RPMI7951 (cell line): ENCODE data around the gene ZEB2. TPM values are rescaled to one million over a fixed set of nuclear protein-coding genes. Genes with fewer than 3 reads are reported as not detected.

ENCODE experiments used
- DNase-seq: peaks from one replicate; pipeline ENCODE4 v3.0.0-alpha.2; 2012; ENCODE audit warnings: low read depth
- total RNA-seq: library from RNA; depleted of rRNA; stranded (reverse); fragments of >200 nt; shearing (Covaris generic); gene quantifications from 2 replicates; pipeline ENCODE4 v1.2.3, GENCODE V29; 2014

Gene ZEB2
- total RNA-seq, 1 experiment from 2014 or later = 32.3 TPM

DNA sequence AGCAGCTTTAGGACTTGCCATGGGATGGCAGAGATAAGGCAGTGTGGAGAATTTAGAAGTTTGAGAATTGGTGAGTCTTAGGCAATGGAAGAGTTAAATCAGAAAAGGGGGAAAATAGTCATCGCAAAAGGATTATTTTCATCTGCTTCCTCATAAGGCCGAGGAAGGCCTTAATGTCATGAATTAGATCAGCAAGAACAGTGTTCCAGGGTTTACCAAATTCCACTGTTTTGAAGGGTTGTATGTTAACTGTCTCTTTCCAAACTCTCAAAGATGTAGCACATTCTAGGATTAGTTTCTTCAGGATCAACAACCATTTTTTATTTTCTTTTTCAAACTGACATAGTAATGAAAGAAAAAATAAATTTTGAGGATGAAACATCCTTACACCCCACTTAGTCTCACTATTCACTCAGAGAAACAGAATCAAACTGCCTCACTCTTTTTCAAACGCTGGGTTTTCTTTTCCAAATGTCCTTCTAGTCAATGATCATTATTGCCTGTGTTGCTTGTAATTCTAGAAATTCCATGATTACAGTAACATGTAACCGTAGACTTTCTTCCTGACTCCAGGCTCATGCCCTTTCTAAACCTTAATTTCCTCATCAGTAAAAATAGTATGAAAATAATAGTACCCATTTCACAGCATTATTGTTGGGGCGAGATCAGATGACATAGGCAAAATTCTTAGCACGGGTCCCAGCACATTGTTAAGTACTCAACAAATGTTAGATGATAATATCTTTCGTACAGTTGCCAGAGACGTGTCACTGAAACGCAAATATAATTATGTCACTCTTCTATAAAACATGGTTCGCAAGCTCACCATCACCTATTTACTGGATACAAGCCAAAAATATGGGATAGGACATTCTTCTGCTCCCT lies 23.6 kb downstream of the ZEB2 start:
- no peak for DNase-seq

DNA sequence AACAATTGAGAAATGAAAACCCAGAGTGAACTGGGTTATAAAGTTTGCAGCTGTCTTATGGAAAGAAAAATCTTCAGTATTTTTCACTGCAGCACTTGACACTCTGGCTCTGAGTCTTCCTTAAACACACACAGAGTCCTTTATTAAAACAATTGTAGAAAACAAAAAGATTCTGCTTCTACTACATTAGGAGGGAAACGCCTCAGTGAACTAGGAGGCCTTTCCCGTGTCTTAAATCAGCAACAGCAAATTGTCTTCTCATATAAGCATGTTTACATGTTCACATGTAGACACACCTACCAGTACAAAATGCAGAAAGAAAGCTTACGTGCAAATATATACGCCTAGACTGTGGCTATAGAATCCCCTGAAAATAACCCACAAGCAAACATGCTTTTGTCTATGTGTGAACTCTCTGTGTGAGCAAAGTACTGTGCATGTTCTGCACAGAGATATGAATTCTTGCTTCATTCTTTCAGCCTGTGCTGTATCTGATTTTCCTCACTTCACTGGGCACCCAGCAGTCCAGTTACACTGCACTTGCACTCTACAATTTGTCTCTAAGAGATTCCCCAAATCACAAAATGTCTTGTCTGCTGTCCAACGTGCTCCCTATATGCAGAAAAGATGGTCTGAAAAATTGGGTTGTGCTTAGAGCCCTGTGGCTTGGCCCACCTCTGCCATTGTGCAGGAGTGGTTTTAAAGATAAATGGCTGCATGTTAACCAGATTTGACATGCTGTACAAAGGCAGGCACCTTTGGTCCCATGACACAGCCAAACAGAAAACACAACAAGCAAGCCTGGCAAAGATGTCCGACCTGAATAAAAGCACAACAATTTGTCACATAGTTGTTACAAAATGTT lies 24.5 kb downstream of the ZEB2 start:
- DNase-seq = no peak

DNA sequence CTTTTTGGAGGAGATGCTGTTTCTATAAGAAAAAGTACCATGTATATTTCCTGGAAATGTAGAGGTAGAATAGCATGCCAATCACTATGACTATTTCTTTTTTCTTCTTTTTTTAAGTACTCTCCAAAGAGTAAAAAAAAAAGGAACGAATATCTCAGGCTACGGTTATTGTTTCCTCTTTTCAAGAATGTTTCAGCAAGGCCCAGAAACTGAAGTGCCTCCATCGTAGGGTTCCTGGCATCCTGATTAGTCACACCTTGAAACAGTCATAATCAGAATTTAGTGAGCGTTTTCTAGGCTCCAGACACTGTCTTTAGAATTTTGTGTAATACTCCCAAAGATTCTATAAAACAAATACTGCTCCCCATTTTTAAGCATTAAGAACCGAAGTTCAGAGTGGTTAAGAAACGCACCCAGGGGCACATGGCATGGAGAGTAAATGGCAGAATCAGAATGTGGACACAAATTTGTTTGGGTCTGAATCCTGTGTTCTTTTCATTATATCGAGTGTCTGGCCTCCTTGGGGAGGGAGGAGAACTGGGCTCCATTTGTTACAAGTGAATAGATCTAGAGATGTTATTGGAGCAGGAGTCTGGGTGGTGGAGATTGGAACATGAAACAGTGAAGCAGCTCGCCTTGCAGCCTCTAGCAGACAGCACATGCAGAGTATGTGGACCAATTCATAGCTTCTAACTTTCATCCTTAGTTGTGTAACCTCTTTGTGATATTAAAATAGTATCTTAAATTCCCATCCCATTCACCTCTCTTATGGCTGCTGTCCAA lies 26.7 kb downstream of the ZEB2 start:
- DNase-seq = no peak

DNA sequence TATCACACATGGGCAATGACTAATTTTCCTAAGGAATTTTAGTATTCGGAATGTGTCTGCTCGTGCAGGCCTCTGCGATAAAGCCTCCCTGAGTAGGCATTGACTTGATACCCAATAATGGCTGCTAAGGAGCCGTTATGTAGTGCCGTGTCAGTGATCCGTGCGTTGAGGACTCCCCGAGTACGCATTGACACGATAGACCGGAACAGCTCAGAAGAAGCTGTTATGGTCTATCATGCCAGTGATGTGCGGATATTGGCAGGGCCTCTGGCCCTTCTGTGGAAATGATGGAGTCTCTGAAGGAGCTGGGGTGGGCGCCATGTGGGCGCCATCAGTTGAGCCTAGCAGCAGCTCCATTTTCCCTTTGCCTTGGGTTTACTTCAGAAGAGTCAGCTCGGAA lies 29.1 kb downstream of the ZEB2 start:
- no peak for DNase-seq

DNA sequence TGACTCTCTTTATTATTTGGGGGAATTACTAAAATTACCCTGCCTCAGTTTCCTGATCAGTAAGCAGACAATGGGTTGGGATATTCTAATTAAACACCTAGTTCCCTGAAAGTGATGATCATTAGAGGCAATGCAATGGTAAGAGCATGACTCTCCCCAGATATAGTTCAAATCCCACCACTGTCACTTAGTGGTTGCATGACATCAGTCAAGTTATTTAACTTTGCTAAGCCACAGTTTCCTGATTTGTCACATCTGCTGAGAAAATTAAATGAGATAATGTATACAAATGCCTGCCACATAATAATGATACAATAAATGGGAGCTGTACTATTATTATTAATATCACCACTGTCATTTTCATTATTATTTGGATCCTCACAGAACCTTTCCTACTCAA lies 29.9 kb downstream of the ZEB2 start:
- no peak for DNase-seq

DNA sequence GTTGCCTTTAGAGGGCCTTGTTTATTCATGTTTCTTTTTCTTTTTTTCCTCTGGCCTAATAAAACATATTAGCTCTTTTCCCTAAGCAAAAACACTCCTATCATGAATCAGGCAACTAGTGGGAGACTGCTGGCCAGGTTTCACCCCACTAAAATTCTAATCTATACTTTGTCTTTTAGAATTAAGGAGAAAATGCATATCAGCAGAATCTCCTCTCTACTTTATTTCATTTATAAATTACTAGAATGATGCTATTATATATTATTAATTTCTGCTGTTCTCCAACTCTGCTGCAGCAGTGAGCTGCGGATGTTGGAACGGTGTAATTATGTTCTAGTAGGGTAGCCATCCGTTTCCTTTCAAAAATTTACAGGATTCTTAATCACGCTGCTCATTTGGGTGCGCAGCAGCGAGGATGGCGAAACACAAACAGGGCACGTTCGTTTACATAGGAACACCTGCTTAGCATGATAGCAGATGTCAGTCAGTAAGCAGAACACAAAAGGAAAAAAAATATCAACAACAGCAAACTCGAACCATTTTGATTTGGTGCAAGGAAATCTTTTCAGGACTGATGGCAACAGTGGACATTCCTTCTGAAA lies 30.5 kb downstream of the ZEB2 start:
- DNase-seq = no peak

DNA sequence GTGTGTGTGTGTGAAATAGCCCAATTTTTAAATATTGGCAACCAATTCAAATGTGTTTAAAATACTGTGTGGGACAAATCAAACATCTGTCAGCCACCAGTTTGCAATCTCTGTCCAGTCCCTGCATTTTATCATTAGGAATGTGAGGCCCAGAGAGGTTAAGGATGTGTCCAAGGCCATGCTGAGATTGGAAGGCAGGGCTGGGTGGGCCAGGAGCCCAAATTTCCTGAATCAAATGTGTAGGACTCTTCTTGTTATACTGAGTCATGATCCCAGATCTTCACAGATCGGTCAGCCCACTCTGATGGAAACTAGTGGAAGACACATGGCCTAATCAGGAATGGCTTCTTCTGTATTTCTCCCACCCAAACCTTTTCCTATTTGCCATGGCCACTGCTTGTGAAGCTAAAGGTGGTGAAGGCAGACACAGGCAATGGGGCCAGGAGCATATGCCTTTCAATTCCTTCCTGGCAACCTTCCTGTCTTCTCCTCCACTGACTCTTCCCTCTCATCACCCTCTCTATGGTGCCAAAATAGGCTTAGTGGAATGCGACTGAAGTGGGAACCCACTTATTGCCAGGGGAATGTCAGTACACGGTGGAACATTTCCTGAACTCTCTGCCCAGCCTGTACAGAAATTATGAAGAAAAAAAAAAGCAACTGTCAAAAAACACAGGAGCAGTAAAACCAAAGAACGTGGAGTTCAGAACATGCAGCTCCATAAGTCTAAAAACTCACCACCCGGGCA lies 35.5 kb downstream of the ZEB2 start:
- no peak for DNase-seq

DNA sequence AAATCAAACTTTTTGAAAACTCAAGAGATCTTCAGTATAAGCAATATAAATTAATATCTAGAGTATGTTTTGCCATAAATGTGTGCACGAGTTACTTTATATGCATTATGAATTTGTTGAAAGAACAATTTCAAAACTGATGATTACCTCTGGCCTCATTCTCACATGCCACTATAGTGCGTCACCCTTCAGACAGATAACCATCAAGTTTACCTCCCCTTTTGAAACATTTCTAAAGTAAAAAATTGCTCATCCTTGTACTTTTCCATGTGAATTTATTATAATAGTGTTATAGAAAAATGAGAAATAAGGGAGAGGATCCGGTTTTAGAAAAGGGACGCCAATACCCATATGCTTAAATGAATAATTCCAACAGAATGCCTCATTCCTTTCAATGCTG lies 38.3 kb downstream of the ZEB2 start:
- DNase-seq = no peak

DNA sequence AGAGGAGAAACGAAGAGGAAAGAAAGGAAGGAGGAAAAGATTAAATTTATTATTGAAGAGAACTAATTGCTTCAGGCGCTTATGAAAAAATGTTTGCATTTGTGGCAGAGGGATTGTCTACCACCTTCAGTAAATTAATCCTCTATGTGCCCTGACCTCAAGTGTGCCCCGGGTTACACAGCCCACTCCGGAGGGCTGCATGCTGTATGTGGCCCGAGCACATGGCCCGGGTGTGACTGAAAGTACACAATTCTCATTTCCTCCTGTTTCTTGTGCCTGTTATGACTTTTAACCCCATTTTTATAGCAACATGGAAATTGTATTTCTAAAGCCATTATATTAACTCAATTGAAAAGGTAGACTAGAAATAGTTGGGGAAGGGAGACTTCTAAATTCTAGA lies 38.8 kb downstream of the ZEB2 start:
- DNase-seq = no peak

DNA sequence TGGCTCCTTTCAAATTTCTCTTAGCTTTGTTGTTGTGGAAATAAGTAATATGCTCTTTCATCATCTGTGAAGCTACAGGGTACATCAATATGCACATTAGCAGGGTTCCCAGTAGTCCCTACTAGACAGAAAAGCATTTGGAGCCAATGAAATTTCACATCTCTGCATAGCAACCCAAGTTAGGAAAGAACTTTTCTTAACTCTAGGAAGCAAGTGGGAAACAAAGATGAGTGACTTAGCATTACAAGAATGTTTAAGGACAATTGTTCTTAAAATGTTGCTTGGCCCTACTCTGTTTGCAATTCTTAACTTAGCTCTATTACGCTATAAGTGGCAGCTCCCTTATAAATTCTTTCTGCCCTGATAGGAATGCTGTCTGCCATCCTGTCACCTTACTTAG lies 39.6 kb downstream of the ZEB2 start:
- DNase-seq = no peak

DNA sequence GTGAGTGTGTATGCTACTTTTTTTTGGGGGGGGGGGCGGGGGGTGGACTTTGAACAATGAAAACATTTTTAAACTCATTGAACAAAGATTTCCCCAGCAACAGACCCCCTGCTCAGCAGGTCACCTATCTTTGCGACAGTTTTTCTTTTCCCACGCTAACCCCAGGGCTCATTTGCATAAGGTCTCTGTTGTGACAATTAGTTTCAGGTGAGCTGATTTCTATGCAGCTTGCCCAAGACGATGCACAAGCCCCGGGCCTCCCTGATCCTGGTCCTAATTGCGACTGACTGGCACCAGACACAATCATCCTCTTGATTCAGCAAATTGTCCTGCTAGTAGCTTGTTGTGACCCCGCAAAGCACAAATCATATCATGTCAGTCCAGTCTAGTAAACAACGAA lies 40.3 kb downstream of the ZEB2 start:
- no peak for DNase-seq

DNA sequence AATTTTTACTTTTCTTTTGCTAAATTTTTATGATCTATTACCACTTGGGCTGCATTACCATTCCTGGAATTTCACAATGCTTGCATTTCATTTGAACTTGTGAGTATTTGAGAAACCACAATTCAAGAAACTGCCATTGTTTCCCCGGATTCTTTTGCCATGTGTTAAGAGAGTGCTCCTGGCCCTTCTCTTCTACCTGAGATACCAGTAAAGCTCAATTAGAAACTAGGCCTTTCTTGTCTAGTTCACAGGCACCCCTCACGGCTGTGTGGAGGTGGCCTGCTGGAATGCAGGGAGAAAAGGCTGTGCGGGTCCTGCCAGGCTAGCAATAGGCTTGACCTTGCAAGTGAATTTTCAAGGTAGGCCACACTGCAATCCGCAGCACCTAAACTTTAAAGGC lies 40.8 kb downstream of the ZEB2 start:
- peak; percentile 10 for DNase-seq

DNA sequence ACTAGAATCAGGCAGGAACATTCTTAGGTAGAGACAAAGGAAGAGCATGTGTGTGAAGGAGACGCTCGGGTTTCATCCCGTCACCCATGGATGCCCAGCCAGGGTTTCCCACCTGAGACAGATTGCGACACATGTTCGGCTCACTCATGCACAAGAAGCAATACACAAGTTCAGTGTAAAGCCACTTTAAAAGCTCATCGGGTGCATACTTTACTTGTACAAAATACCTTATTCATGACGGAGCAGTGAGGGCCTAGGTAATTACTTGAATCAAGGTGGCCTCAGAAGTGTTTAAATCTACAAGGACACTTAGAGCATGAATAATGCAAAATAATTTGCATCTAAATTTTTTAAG lies 42.0 kb downstream of the ZEB2 start:
- no peak for DNase-seq

DNA sequence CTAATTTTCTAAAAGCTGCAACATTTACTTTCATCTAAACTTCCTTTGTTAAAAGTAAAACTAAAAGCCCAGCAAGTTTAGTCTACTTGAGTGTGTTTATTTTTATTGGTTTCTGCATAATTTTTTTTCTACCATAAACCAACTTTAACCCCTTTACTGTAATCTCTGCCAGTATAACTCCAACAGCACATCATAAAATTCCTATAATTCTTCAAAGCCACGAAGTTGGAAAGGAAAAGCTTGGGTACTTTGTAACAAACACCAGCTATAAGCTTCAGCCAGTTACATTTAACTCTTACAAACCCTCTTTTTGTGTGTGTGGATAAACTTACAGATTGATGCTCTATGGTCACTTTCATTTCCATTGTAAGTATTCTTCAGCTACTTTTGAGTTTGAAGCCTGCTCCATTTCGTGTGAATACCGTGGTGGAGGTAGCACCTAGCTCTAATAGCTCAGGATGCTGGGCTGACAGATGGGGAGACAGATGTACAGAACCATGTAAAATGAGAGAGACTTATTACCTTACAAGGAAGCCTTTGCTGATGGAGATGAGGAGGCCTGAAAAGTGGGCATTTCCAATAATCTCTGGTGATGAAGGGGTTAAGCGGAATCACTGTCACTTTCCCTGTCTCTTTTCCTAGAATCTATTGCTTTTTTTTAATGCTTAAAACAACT lies 42.5 kb downstream of the ZEB2 start:
- no peak for DNase-seq

DNA sequence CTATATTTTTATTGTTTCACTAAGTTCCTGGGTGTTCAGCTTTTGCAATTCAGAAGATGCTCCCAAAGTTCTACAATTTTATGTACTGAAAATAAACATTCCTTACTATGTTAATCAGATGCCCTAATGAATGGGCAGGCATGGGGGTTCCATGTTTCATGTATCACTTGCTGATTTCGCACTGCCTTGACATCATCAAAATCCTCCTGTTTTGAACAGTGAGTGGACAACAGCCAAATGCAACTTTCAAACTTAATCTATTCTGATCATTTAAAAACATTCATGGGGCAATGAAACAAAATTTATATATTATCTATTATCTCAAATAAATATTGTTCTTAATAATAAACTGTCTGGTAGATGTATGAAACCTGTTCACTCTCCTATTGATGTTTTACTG lies 43.2 kb downstream of the ZEB2 start:
- no peak for DNase-seq

DNA sequence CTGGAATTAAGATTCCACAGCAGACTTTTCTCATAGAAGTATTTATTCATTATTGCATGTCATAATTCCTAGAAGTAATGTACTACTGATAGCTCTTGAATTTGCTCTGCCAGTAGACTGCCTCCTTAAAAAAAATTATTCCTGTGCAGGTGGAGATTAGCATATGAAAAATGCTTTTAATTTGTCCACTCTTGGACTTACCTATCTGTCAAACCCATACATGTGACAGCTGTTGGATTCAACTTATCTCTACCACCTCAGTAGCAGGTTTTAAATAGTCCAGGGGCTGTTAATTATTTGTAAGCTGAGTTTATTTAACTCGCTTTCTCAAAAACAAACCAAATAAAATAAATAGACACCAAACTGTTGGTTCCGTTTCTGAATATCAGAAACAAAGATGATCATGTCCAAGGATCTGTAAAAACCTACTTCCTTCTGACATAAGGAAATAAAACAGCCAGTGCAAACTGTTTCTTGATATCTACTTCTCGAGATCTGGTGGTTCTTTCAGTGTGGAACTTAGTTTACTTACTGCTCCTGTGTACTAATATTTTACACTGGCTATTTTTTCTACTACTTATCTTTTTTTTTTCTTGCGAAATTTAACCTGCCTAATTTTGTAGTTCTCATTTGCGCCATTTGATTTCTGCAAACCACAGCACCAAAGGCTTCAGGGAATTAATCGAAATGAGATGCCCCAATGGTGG lies 44.2 kb downstream of the ZEB2 start:
- no peak for DNase-seq

DNA sequence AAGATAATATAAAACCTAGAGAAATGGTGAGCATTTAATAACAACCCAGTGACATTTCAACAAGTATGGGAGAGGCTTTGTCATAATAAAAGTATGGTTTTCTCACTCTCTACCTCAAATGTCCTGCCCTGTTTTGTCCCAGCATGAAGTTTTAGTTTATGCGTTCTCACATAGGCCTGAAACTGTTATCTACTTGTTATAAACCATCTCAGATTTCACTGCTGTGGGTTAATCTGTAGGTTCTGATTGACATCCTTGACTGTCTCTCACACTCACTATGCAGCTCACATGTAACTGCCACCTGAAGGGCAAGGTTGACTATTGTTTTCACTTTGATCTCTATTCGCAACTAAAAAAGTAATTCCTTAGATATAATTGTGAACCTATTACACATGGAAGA lies 44.9 kb downstream of the ZEB2 start:
- no peak for DNase-seq

DNA sequence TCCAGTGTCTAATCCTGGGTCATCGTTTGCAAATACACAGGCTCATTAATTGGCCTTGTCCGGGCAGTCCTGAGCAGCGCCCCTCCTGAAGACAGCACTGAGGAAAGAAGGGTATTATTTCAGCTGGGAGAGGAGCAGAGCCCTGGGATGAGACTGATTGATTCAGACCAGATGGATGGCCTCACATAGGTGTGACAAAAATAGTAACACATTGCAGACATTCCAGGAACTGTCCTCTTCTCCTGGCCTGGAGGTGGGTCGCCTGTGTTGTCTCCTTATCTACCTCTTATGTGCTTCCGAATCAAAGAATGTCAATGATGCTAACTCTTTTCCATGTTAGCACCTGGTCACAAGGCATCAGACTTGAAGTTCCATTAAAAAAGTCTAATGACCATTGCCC lies 45.9 kb downstream of the ZEB2 start:
- DNase-seq = no peak

DNA sequence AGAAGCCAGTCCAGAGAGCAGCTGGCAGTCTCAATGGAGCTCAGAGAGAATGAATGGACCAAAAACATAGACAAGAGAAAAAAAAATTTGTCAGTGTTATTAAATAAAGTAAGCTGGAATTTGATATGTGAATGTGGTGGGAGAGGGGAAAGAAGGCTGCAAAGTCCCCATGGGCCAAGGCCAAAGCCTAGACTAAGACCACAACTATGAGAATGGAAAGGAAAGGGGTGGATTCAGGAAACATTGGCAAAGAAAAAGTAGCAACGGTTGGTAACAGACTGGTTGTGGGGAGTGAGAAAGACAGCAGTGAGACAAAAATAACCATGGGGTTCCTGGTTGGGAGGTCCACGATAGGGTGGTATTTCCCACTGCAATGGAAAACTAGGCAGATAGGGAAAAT lies 47.0 kb downstream of the ZEB2 start:
- DNase-seq = no peak

DNA sequence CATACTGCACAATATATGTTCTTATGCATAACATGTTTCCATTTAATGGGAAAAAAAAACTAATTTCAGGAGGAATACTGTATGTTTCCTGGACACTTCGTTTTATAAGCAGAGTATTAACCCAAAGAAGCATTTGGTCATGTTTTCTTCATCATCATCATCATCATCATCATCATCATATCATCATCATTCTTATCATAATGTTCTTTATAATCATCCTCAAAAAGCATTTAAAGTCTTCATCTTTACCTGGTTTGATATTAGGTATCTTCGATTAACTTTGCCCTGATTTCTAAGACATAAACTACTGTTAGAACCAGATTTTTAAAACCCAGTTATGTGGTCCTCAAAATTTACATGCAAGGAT lies 47.9 kb downstream of the ZEB2 start:
- DNase-seq = no peak
